EH (cell line): ENCODE results near the gene PMM1.
A peak's percentile ranks its signal among the peaks of the same experiment; 100 is the strongest.

Source experiments
- DNase-seq: peaks from one replicate; pipeline ENCODE4 v3.0.0-alpha.2; 2015; ENCODE audit warnings: low read depth

PMM1 gene

DNA sequence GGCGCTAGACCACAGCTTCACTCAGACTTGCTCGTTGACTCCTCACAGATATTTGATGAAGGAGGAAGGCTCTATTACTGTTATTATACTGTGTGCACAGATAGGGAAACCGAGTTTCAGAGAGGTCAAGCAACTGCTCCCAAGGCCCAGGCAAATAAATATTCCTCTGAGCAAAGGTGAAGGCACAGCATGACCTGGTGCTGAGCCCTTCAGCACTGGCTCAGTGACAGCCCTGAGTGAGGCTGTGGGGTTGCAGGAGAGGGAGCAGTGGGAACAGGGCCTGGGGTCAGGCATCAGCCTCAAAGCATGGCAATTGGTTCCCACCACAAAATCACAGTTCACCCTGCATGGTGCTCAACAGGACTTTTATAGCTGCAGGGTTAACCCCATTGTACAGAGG, 52.4 kb downstream of the PMM1 start:
- no peak for DNase-seq

DNA sequence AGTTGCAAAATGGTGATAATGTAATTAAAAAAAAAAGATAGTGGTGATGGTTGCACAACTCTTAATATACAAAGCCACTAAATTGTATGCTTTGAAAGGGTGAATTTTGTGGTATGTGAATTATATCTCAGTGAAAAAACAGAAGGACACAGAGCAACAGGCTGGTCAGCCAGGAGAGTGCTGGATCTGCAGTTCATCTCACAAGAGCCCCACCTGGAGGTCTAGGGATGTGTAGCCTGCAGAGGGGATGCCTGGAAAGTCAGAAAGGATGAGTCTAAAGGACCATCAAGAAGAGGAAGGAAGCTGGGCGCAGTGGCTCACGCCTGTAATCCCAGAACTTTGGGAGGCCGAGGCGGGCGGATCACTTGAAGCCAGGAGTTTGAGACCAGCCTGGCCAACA, 54.4 kb downstream of the PMM1 start:
- peak; percentile 32 for DNase-seq

DNA sequence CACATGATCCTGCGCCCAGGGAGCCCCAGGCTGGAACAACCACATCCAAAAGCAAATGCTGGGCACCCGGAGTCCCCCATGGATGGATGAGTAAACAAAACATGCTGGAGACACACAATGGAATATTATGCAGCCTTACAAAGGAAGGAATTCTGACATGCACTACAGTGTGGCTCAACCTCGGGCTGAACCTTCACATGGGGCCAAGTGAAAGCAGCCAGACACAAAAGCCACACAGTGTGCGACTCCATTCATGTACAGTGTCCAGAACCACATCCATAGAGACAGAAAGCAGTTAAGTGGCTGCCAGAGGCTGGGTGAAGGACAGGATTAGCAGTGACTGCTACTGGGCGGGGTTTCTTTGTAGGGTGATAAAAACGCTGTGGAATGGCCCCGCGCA, 55.4 kb downstream of the PMM1 start:
- DNase-seq: no peak

DNA sequence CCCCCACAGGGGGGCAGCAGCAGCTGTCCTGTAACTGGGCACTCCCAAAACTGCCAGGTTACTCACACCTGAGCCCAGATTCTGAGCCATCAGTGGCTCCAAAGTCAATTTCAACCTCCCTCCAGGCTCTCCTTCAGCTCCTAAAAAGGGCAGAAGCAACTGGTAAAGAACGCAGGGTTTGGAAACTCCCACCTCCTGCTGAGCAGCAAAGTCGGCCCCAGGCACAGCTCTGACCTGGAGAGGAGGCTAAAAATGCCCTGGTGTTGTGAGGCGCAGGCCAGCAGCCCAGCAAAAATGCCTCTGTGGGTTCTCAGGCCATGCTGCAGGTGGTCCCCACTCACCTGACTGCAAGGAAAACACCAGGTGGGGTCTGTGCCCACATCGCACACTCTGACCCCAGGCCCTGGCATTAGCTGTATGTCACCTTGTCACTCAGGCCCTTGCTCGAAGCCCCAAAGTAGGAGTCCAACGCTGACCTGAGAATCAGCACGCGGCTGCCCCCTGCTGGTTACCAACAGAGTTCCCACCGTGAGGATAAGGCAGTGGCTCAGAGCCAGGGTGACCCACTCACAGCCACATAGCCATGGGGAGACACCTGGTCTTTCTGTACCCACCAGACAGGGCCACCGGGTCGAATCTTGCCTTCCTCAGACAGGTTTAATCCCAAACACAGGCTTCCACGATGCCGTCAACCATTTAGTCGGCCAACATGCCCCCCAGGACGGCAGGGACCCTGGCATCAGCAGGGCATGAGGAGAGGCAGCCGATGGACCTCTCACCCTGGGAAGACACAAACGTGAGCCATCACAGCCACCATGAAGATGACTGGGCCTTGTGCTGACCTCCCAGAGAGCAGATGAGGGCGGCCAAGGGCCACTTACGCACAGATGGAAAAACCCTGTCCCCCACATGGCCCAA, 56.5 kb downstream of the PMM1 start:
- DNase-seq: peak; percentile 70

DNA sequence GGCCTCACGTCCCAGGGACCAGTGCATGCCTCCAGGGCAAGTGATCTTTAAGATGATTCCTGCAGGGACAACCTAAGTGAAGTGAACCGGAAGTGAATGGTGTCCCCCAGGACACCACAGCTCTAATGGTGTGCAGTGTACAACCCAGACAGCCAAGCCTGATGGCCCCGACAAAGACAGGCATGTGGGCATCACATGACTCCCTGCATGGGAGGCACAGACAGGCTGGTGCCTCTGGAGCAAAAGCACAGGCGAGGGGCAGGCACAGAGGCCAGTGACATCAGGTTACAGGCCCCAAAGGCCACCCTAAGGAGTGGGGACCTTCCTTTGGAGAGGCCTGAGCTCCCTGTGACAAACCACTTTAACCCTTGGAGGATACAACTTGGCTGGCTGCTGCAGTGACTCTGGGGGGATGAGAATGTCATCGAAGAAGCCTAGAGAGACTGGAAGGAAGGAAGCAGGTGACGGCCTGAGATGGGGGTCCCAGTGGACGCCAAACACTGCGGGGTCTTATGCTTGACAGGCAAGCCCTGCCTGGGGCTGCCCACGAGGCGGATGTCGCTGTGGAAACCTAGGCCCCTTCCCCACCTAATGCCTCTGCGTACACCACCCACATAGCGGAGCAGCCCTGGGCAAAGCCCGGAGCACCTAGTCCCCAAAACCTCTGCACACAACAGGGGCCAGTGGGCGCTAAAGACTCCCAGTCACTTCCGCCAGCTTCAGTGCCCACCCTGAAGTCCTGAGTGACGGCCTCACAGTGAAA, 57.7 kb downstream of the PMM1 start:
- DNase-seq: no peak

DNA sequence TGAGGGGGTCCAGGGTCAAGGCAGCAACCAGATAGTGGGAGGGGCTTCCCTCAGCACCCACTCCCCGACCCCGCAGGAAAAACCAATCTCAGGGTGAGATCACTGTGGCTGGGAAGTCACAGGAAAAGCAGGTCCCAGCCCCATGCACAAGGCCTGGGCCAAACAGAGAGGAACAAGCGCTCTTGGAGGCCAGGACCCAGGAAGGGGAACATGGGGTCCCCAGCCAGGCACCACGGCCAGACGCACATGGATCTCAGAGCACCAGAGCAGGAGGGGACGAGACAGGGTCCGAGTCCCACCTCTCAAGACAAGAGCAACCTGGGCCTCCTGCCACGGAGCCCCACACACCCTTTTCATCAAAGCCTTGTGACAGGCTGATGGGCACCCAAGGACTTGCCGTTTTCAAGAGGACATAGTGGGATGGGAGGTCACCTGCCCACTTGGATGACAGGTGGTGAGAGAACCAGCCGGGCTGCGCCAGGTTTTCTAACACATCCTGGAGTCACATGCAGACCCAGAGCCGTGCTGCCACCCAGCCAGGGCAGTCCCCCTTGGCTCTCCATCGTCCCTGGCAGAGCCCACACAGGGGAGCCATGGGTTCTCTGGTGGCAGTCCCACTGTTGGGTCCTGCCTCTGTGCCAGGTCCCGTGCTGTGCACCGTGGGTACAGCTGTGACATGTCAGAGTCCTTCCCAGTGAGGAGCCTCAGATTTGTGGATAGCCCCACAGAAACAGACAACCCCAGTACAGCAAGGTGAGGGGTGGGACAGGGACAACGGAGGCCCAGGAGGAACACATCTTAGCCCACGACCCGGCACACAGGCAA, 58.5 kb downstream of the PMM1 start:
- no peak for DNase-seq

DNA sequence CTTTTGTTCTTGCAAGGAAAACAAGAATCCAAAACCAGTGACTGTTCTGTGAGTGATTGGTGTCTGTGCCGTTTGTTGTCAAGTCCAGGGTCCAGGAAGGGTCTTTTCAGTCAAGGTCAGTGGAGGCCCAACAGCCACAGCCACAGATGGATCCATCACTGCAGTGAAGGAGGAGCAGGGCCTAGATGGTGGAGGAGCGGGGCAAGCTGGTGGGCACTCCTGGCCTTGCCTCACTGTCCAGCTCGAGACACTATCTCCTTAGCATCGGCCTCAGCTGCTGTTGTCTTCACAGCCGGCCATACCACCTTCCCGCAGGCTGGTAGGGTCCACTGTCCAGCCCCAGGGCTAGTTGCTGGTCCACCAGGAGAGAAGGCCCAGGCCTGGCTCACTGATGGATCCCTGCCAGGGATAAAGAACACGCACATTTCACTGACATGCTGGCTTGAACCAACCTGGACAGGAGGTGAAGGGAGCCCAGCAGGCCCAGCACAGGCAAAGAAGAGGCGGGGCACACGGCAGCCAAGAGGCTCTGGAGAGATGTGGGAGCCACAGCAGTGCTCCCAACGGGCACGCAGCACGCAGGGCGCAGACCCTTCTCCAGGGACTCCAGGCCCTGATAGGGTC, 60.6 kb downstream of the PMM1 start:
- no peak for DNase-seq

DNA sequence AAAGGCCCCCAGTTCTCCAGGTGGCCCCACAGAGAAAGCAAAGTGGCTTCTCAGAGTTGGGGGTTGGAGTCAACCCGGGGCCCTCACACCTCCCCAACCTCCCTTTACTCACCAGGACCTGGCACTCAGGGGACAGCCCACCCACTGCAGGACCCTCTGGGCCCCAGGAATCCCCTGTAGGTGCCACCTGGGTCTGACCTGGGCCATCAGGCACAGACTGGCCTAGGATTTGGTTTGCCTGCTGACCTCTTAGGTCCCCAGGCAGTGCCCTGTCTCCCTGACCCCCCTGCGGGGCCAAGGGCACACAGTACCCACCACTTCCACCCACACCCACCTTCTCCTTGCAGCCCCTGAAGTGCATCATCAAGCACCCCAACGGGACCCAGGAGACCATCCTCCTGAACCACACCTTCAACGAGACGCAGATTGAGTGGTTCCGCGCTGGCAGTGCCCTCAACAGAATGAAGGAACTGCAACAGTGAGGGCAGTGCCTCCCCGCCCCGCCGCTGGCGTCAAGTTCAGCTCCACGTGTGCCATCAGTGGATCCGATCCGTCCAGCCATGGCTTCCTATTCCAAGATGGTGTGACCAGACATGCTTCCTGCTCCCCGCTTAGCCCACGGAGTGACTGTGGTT, 61.4 kb downstream of the PMM1 start:
- no peak for DNase-seq
